Motor neuron (in vitro differentiated cells): ENCODE measurements around the gene STOML2. TPM values are rescaled to one million over a fixed set of nuclear protein-coding genes. Genes with fewer than 3 reads are reported as not detected.
"Not testable (repeated sequence)": the region's sequence is repeated elsewhere in the genome, so short reads cannot be mapped to it uniquely, and the experiment has no call there.

ENCODE experiments used
- ATAC-seq, 8 experiments: fragments of 200-7000 bp; cut with Tn5 transposase; replicated peaks in 6 of 8; 2 replicates each; pipeline ENCODE4 v1.8.0; 2021; ENCODE audit warnings: mild to moderate bottlenecking in 8 of 8, moderate library complexity in 8 of 8
- H3K27ac ChIP-seq, 2 donors: fragments of 250-450 bp; sonication (Bioruptor Pico); 2 replicates each; pipeline ENCODE4 v1.9.0; 2021; ENCODE audit warnings: antibody characterized with exemption in 2 of 2, mild to moderate bottlenecking in 2 of 2, moderate library complexity in 1 of 2
- H3K4me1 ChIP-seq, 2 donors: fragments of 250-450 bp; sonication (Bioruptor Pico); replicated peaks in 1 of 2; 2 replicates each; pipeline ENCODE4 v1.6.1; 2021; ENCODE audit warnings: antibody characterized with exemption in 2 of 2, mild to moderate bottlenecking in 2 of 2, moderate library complexity in 1 of 2
- H3K4me3 ChIP-seq, 5 donors: fragments of 250-450 bp; sonication (Bioruptor Pico); 2 replicates each; pipeline ENCODE4 v1.9.0; 2021; ENCODE audit warnings: antibody characterized with exemption in 5 of 5, mild to moderate bottlenecking in 5 of 5, moderate library complexity in 4 of 5
- WGBS, 10 experiments: fragments of 450-650 bp; shearing (Covaris generic); methylation state at CpG; one replicate each; pipeline ENCODE4 v1.0.0; 2022; 5-methylcytosine and 5-hydroxymethylcytosine counted together
- in situ Hi-C, 9 experiments: fragments of 400-800 bp; cut with MboI; loops; one replicate each; pipeline ENCODE4 v1.15.0; 2021; ENCODE audit warnings: low sequenced_read_pairs in 9 of 9, low pct_unique_long_range_greater_than_20kb in 2 of 9; ENCODE audit not compliant: unreplicated experiment in 9 of 9
- total RNA-seq, 8 experiments: library from RNA; unstranded; fragments of 300-600 nt; gene quantifications; 2 replicates each; pipeline versions ENCODE4 v1.2.3 to v1.2.4, GENCODE V29; 2022

Gene STOML2, protein sequence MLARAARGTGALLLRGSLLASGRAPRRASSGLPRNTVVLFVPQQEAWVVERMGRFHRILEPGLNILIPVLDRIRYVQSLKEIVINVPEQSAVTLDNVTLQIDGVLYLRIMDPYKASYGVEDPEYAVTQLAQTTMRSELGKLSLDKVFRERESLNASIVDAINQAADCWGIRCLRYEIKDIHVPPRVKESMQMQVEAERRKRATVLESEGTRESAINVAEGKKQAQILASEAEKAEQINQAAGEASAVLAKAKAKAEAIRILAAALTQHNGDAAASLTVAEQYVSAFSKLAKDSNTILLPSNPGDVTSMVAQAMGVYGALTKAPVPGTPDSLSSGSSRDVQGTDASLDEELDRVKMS
- 100 to 1,000 TPM in 7 of 8 experiments, 10 to 100 TPM in 1; 87.2 to 178 (median 125) TPM for total RNA-seq

DNA sequence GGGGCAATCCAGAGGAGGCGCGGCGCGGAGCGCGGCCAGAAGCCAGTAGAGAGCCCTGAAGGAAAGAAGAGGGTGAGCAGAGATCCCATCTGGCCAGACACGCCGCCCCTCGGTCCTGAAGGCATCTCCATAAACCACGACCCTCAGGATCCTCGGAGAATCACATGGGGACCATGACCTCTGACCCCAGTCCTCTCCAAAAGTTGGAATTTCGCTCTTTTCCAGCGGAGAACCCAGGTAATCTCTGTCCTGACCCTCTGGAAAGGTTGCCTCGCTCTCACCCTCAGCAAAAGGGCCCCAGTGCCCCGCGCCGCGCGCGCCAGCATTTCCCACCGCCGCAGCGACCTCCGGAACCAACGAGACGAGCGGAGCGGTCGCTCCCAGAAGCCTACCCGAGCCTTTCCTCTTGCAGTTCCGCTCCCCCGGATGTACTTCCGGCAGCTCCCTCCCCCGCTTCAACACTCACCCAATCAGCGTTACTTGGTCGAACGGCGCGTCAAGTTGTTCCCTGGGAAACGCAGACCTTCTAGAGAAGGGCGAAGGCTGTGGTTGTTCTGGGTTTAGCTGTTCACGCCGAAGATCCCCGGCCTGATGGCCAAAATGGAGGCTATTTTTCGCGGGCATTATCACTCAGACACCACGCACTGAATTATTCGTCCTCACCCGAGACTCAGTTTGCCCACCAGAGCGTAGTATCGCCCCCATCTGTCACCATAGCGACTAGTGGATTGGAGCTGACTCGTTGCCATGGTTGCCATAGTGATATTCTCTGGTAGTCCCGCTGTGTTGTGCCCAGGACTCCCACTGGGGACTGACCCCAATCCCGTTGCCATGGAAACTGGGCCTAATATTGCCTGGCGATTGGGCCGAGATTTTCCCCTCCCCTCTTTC is at the start of gene STOML2:
Gene STOML2, minus strand, starts transcription at position 363 of the 891 bp plus-strand sequence. Its CDS starts 37 bp downstream, at position 326.
- Histone ChIP-seq H3K4me3 (peak within 1 kb of the TSS; percentile 41 to 87 (median 75)), H3K27ac (peak within 1 kb of the TSS; percentile 80 to 83), H3K4me1 (peaks cover 17 to 18% of the 10 kb centered on the region in 2 donors)
- peak; percentile 94 to 98 (median 96) for ATAC-seq
- 0 to 1% (median 0%) methylated on average over 1 to 32 of the region's 57 CpGs; no CpG with 5 or more reads in 4 of the 10 experiments for WGBS, 10 experiments
- in situ Hi-C loops: loop anchor here in 4 of 9 experiments (25.0 kb wide), 3 partner anchors 159 to 384 kb away; partner anchors contain the start of gene RUSC2 (in 3 of the 4)

DNA sequence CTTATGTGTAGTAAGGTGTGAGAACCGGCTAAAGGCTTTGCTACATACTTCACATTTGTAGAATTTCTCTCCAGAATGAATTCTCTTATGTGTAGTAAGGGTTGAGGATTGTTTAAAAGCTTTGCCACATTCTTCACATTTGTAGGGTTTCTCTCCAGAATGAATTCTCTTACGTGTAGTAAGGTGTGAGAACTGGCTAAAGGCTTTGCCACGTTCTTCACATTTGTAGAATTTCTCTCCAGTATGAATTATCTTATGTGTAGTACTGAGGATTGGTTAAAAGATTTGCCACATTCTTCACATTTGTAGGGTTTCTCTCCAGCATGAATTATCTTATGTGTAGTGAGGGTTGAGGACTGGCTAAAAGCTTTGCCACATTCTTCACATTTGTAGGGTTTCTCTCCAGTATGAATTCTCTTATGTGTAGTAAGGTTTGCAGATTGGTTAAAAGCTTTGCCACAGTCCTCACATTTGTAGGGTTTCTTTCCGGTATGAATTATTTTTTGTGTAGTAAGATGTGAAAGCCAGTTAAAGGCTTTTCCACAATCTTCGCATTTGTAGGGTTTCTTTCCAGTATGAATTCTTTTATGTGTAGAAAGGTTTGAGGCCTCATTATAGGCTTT is 45.1 kb upstream of the STOML2 start:
- H3K4me3 ChIP-seq, ATAC-seq, in situ Hi-C loops, H3K4me1 ChIP-seq, H3K27ac ChIP-seq: not testable (repeated sequence)
- 40 to 100% (median 81%) methylated on average over 1 to 4 of the region's 5 CpGs; no CpG with 5 or more reads in 1 of the 10 experiments for WGBS, 10 experiments

DNA sequence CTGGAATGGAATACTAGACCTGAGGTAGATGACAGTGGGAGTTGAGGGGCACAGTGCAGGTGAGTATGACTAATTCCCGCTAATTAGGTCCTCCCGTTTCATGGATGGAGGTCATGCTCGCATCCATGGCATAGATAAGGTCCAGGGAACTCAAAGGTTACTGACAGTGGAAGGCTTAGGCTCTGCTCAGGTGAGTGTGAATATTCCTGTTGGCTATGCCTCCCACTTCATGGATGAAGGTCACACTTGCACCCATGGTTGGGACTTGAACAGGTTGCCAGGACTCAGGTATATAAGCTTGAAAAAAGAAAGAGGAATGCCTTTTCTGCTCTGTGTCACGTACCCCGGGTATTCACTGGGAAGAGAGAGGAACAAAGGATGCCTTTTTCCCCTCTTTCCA is 39.1 kb upstream of the STOML2 start:
- in situ Hi-C loops: no loop called here
- H3K4me1 ChIP-seq: no peaks in the 10 kb centered on the region
- no peak overlapping the region for H3K27ac ChIP-seq
- ATAC-seq: no peak
- H3K4me3 ChIP-seq: no peak overlapping the region
- WGBS, 10 experiments: 28 to 100% (median 70%) methylated on average over 1 to 4 of the region's 5 CpGs; no CpG with 5 or more reads in 3 of the 10 experiments

DNA sequence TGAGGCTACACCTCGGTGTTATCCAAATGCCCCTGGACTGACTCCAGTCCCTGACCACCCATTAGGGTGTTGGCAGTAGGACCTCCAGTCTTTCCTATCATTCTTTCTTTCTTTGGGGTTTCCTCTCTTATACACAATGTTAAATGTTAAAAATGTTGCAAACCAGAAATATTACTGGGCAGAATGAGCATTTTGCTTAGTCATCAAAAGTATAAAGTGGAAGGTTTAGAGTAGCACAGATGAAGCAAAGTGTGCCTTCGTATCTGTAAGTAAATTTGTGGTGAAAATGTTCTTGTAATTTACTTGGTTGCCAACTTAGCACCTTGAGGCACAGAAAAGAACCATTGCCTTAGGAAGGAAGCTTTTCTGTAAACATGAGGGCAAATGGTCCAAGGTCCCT is 37.2 kb upstream of the STOML2 start:
- H3K27ac ChIP-seq: no peak overlapping the region
- in situ Hi-C loops: no loop called here
- WGBS, 10 experiments: 40 to 78% (median 59%) methylated on average over 1 to 2 of the region's 2 CpGs; no CpG with 5 or more reads in 2 of the 10 experiments
- no peak for ATAC-seq
- H3K4me1 ChIP-seq: no peaks in the 10 kb centered on the region
- no peak overlapping the region for H3K4me3 ChIP-seq

DNA sequence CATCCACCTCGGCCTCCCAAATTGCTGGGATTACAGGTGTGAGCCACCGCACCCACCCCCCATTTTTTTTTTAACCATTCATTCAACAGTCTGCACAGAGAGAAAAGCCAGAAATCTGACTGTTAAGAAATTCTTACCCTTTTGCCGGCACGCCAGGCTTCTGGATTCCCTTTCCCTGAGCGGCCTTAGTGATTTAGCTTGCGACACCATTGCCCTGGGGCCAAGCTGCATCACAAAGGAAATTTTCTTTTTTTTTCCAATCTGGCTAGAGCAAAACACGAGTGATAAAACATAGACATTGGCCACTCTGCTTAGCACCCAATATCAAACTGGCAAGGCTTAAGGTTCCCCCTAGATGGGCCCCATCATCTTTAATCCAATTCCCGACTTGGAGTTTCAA is 33.9 kb upstream of the STOML2 start:
- WGBS, 10 experiments: 25 to 93% (median 81%) methylated on average over 1 to 8 of the region's 8 CpGs
- Histone ChIP-seq H3K4me1 (no peaks in the 10 kb centered on the region), H3K4me3 (no peak overlapping the region), H3K27ac (no peak overlapping the region)
- no peak for ATAC-seq
- in situ Hi-C loops: no loop called here

DNA sequence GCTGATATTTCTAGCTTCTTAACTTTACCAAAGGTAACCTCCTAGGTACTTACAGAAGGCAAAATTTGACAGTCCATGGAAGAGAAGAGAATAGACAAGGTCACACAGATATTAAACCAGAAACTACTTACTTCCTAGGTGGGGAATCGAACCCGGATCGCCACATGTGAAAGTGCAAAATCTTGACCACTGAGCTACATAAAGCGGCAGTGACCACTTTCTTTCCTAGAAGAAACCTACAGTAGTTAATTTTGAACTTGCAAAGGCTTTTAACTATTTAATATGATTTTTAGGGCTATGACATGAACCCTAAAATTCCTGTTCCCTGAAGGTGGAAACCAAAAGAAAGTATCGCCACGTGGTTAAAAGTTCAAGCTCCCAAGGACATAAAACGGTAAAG is 33.1 kb upstream of the STOML2 start:
- 40 to 100% (median 91%) methylated on average over 1 to 7 of the region's 7 CpGs; no CpG with 5 or more reads in 2 of the 10 experiments for WGBS, 10 experiments
- in situ Hi-C loops: no loop called here
- no peak overlapping the region for H3K4me3 ChIP-seq
- ATAC-seq: no peak
- H3K27ac ChIP-seq: no peak overlapping the region
- no peaks in the 10 kb centered on the region for H3K4me1 ChIP-seq

DNA sequence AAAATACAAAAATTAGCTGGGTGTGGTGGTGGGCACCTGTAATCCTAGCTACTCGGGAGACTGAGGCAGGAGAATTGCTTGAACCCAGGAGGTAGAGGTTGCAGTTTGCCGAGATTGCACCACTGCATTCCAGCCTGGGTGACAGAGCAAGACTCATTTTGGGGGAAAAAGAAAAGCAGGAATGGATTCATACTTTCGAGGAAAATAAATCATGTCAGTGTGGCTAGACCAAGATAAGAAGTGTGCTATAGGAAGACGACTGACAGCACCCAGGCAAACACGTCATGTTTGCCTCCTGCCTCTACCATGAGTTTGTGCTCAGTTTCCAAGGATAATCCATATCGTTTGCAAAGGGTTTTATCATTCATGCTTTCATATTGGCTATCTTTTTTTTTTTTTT is 32.0 kb upstream of the STOML2 start:
- no peak for ATAC-seq
- Histone ChIP-seq H3K4me1 (no peaks in the 10 kb centered on the region), H3K27ac (no peak overlapping the region), H3K4me3 (no peak overlapping the region)
- in situ Hi-C loops: no loop called here
- 6 to 90% (median 65%) methylated on average over 1 to 6 of the region's 6 CpGs; no CpG with 5 or more reads in 1 of the 10 experiments for WGBS, 10 experiments

DNA sequence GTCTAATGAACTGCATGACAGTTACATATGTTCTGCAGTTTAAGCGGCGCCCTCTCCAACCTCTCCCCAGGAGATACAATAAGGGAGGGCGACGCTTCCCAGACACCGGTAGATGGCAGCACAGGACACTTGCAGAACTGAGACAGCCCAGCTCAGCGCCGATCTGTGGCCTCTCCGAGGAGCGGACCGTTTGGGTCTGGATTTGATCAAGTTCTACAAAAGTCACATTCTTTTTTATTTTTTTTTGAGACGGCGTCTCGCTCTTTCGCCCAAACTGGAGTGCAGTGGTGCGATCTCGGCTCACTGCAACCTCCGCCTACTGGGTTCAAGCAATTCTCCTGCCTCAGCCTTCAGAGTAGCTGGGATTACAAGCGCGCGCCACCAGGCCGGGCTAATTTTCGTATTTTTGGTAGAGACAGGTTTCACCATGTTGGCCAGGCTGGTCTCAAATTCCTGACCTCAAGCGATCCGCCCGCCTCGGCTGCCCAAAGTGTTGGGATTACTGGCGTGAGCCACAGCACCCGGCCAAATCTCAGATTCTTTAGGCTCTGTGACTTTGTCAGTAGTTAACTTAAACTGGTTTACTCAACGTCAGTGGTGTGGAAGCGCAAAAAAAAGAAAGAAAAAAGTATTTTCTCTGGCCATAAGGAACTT is 14.1 kb upstream of the STOML2 start:
- 0 to 90% (median 38%) methylated on average over 2 to 20 of the region's 30 CpGs; no CpG with 5 or more reads in 1 of the 10 experiments for WGBS, 10 experiments
- in situ Hi-C loops: loop anchor here in 4 of 9 experiments (10.0 to 25.0 kb wide), 4 partner anchors 138 to 370 kb away; partner anchors contain the start of gene RUSC2 (in 3 of the 4)
- peak overlapping the region; percentile 36 to 79 for H3K27ac ChIP-seq

DNA sequence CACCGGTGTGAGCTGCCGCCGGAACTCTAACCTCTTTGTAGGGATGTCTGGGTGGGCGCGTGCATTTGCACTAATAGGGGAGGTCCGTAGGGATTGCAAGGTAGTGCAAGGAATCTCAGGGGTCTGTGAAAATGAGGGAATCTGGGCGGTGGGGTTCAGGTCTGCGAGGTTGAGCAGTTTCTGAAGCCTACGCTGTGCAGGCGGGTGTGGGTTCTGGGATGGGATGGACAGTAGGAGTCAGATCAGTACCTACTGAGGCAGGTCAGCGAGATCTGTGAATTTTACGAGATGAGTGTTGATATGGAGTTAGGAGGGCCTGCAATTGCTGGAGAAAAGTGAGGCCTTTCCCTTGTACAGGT is 13.6 kb upstream of the STOML2 start:
- in situ Hi-C loops: loop anchor here in 4 of 9 experiments (10.0 to 25.0 kb wide), 4 partner anchors 138 to 371 kb away; partner anchors contain the start of gene RUSC2 (in 3 of the 4)
- peak overlapping the region; percentile 36 to 79 for H3K27ac ChIP-seq
- WGBS, 10 experiments: 0 to 17% (median 3%) methylated on average over 2 to 9 of the region's 12 CpGs; no CpG with 5 or more reads in 4 of the 10 experiments

More for the DNA sequence above, 14.1 kb upstream of the STOML2 start:
- H3K4me3 ChIP-seq: peak overlapping the region; percentile 47 to 72 (median 53)
- ATAC-seq: peak; percentile 21 to 42 (median 32)
- H3K4me1 ChIP-seq: peaks cover 11 to 17% of the 10 kb centered on the region in 2 donors

DNA sequence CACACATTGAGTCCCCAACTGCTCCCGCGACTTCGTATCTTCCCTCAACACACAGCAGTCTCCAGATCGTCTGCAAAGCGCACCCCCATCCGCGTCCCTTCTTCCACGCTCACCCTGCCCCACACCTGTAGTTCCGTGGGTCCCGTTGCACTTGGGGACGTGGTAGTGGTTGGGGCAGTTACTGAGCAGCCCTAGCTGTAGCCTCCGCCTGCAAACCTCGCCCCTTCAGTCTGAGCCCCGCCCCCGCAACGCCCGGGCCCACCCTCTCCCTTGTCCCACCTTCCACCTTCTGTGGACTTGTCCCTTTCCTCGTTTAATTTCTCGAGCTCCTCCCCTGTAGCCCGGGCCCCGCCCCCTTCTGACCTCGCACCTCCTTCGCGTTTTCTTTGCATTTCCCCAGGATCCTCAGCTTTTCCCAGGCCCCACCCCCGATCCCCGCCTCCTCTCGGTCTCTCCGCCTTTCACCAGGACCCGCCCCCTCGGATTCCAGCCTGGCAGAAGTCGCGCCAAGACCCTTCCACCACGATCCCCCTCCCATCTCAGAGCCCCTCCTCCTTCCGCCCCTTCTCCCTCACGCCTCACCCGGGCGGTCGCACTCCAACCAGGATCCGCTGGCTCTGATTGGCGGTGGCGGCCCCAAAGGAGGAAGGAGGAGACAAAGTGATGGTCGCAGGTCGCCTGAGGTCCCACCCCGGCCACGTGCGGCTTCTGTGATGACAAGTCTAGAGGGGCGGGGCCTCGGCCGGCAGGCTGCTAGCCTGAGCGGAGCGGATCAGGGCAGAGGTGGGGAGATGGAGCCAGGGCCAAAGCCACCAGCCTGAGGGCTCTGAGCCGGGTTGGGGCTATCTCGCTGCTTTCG is 13.0 kb upstream of the STOML2 start, which contains the start of gene ATOSB:
Gene ATOSB, minus strand, starts transcription at position 183 of the 859 bp plus-strand sequence. CDS start 7,588 bp downstream, outside the sequence.
- 0% methylated on average over 2 to 5 of the region's 54 CpGs; no CpG with 5 or more reads in 7 of the 10 experiments for WGBS, 10 experiments
- peak within 1 kb of the TSS; percentile 47 to 72 (median 53) for H3K4me3 ChIP-seq
- peaks cover 15 to 17% of the 10 kb centered on the region in 2 donors for H3K4me1 ChIP-seq
- in situ Hi-C loops: loop anchor here in 4 of 9 experiments (10.0 to 25.0 kb wide), 4 partner anchors 139 to 371 kb away; partner anchors contain the start of gene RUSC2 (in 3 of the 4)
- H3K27ac ChIP-seq: peak within 1 kb of the TSS; percentile 90 to 92
- peak; percentile 27 to 74 (median 72) for ATAC-seq

More for the DNA sequence above, 13.6 kb upstream of the STOML2 start:
- ATAC-seq: peak; percentile 0 to 10 (median 2)
- Histone ChIP-seq H3K4me1 (peaks cover 15 to 17% of the 10 kb centered on the region in 2 donors), H3K4me3 (peak overlapping the region; percentile 47 to 72 (median 53))
